Ishikawa (cell line): ENCODE data around the gene ADGRL3.

ENCODE experiments used
- CEBPB ChIP-seq: IDR thresholded peaks from 2 replicates; pipeline ENCODE4 v1.6.1; 2012
- CREB1 ChIP-seq: IDR thresholded peaks from 2 replicates; pipeline ENCODE4 v1.6.1; 2012; ENCODE audit warnings: low read depth
- EGR1 ChIP-seq: IDR thresholded peaks from 2 replicates; pipeline ENCODE4 v1.6.1; 2012
- EP300 ChIP-seq: IDR thresholded peaks from 2 replicates; pipeline ENCODE4 v1.6.1; 2012; ENCODE audit warnings: borderline replicate concordance
- FOXM1 ChIP-seq: IDR thresholded peaks from 2 replicates; pipeline ENCODE4 v1.6.1; 2012; ENCODE audit warnings: low read depth, borderline replicate concordance
- NFIC ChIP-seq: IDR thresholded peaks from 2 replicates; pipeline ENCODE4 v1.6.1; 2012
- RAD21 ChIP-seq: IDR thresholded peaks from 2 replicates; pipeline ENCODE4 v1.6.1; 2012; ENCODE audit warnings: low read depth
- REST ChIP-seq: IDR thresholded peaks from 2 replicates; pipeline ENCODE4 v1.6.1; 2012; ENCODE audit warnings: low read depth, mild to moderate bottlenecking
- TAF1 ChIP-seq: IDR thresholded peaks from 2 replicates; pipeline ENCODE4 v1.6.1; 2012; ENCODE audit warnings: low read depth, mild to moderate bottlenecking
- TCF12 ChIP-seq: IDR thresholded peaks from 2 replicates; pipeline ENCODE4 v1.6.1; 2012; ENCODE audit warnings: low read depth
- TEAD4 ChIP-seq: IDR thresholded peaks from 2 replicates; pipeline ENCODE4 v1.6.1; 2012
- YY1 ChIP-seq: IDR thresholded peaks from 2 replicates; pipeline ENCODE4 v1.6.1; 2012; ENCODE audit warnings: low read depth
- ZBTB7A ChIP-seq: IDR thresholded peaks from 2 replicates; pipeline ENCODE4 v1.6.1; 2012; ENCODE audit warnings: low read depth
- TF ChIP-seq, protein P1 (sequence below): IDR thresholded peaks from 2 replicates; pipeline ENCODE4 v1.6.1; 2012
- TF ChIP-seq, protein P2 (sequence below): IDR thresholded peaks from 2 replicates; pipeline ENCODE4 v1.6.1; 2012

ADGRL3 gene

DNA sequence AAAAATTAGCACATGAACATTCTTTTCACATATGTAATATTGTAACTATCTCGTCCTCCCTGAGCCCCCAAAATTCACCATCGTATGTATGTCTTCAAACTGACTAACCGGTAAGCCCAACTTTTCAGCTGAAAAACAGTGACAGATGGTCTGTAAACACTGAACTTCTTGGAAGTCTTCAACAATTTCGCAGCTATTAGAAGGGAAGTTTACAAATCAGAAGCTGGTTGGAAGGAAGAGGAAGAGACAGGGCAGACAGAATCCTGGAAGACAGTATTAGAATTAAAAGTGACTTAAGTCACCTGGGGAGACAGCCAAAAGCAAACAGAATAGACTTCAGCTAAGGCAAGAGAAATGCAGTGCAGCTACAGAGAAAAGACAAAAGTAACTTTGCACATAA lies 858.4 kb downstream of the ADGRL3 start:
- no peak for TF ChIP-seq FOXM1
- TF ChIP-seq REST: no peak
- TF ChIP-seq EGR1: no peak
- no peak for TF ChIP-seq YY1
- no peak for TF ChIP-seq TCF12

DNA sequence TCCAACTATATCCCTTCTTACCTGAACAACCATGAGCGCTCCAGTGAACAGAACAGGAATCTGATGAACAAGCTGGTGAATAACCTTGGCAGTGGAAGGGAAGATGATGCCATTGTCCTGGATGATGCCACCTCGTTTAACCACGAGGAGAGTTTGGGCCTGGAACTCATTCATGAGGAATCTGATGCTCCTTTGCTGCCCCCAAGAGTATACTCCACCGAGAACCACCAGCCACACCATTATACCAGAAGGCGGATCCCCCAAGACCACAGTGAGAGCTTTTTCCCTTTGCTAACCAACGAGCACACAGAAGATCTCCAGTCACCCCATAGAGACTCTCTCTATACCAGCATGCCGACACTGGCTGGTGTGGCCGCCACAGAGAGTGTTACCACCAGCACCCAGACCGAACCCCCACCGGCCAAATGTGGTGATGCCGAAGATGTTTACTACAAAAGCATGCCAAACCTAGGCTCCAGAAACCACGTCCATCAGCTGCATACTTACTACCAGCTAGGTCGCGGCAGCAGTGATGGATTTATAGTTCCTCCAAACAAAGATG lies 870.2 kb downstream of the ADGRL3 start:
- TF ChIP-seq FOXM1: no peak

GRCh38 chr4:62075089-62075488 lies 875.0 kb downstream of the ADGRL3 start:
- TF ChIP-seq EGR1 (no peak), REST (no peak), NFIC (no peak), RAD21 (no peak), ZBTB7A (no peak), EP300 (no peak), TEAD4 (no peak), YY1 (no peak), TCF12 (no peak), FOXM1 (no peak), TAF1 (no peak), CEBPB (no peak), CREB1 (no peak)
- TF ChIP-seq, protein P1, sequence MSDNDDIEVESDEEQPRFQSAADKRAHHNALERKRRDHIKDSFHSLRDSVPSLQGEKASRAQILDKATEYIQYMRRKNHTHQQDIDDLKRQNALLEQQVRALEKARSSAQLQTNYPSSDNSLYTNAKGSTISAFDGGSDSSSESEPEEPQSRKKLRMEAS: no peak
- TF ChIP-seq, protein P2, sequence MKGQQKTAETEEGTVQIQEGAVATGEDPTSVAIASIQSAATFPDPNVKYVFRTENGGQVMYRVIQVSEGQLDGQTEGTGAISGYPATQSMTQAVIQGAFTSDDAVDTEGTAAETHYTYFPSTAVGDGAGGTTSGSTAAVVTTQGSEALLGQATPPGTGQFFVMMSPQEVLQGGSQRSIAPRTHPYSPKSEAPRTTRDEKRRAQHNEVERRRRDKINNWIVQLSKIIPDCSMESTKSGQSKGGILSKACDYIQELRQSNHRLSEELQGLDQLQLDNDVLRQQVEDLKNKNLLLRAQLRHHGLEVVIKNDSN: no peak

- TF ChIP-seq TCF12: no peak
- no peak for TF ChIP-seq CEBPB
- TF ChIP-seq TEAD4: no peak
- TF ChIP-seq FOXM1: no peak
- no peak for TF ChIP-seq ZBTB7A
- no peak for TF ChIP-seq CREB1
- no peak for TF ChIP-seq NFIC
- TF ChIP-seq, protein P2: no peak
- TF ChIP-seq YY1: no peak
- no peak for TF ChIP-seq REST
- no peak for TF ChIP-seq EGR1
- no peak for TF ChIP-seq EP300
- TF ChIP-seq TAF1: no peak
Measured at GRCh38 chr4:62075521-62075920, 875.4 kb downstream of the ADGRL3 start.

DNA sequence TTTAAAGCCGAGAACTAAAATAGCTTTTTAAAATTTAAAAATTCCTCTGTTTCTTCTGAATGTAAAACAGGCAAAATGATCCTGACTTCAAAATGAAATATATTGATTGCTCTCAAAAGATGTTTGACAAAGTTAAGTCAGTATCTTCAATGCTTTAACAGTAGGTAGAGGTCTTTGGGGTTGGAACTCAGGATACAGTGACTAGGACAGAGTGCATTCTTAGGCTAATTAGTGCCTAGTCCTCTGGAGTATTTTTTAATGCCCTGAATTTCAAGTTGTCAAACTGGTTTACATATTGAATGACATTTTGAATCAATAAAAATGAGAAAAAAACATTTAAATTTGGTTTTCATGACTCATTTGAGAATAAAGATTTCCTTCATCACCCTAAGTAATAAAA lies 877.3 kb downstream of the ADGRL3 start:
- TF ChIP-seq, protein P2: no peak
- no peak for TF ChIP-seq TEAD4
- TF ChIP-seq EGR1: no peak
- TF ChIP-seq CREB1: no peak
- no peak for TF ChIP-seq FOXM1
- TF ChIP-seq, protein P1: no peak
- no peak for TF ChIP-seq NFIC
- no peak for TF ChIP-seq EP300
- no peak for TF ChIP-seq TAF1
